CD4-positive, alpha-beta T cell treated with Interleukin-12 subunit alpha and Interleukin-12 subunit beta, for 1 hour (primary cell): Measurements from ENCODE around the gene TRIM38.
"Not testable (repeated sequence)": the region's sequence is repeated elsewhere in the genome, so short reads cannot be mapped to it uniquely, and the experiment has no call there.

Experiments used
- DNase-seq: peaks from one replicate; pipeline ENCODE4 v3.0.0-alpha.2; 2020

The TRIM38 gene

GRCh38 chr6:26008470-26008869 lies 45.9 kb downstream of the TRIM38 start:
- DNase-seq = no peak

- no peak for DNase-seq
Measured at GRCh38 chr6:26009817-26010216, 47.2 kb downstream of the TRIM38 start.

- DNase-seq = no peak
Measured at GRCh38 chr6:26012061-26012460, 49.5 kb downstream of the TRIM38 start.

DNA sequence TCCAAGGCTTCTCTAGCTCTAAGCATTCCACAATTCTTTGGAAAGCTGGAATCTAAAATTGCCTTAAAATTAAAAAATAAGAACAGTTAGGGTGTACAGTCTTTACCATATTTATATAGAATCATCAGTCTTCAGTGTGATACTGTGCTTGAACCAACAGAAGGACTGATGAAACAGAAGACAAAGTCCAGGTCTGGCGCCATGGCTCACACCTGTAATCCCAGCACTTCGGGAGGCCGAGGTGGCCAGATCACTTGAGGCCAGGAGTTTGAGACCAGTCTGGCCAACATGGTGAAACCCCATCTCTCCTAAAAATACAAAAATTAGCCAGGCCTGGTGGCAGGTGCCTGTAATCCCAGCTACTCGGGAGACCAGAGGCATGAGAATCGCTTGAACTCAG lies 51.8 kb downstream of the TRIM38 start:
- not testable (repeated sequence) for DNase-seq

DNA sequence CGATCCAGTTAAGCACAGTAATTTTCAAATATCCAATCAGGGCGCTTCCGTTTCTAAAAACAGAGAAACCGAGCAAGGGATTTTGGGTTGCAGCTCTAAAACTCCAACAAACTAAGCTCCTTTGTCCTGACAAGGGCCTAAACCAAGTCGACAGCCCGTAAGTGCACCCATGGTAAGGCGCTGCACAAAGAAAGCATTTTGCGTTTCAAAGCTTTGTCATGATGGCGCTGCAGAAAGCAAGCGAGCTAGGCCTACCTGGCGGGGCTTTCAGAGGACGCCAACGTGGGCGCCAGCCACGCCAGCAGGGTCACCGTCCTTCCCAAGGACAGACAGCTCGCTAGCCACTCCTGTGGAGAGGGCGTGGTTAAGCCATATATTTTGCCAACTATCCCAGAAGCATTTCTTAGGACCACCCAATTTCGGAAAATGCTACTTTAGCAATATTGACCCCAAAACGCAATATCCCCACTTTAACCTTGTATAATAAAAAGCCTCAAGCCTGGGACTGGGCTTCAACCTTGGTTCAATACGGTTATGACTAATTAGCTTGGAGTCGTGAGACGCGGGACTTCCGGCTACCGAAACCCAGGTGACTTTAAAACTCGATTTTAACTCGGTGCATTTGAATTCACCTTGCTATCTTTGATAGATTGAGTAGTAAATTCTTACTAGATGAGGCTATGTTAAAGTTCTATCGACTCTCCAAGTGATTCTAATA lies 53.8 kb downstream of the TRIM38 start:
- no peak for DNase-seq

DNA sequence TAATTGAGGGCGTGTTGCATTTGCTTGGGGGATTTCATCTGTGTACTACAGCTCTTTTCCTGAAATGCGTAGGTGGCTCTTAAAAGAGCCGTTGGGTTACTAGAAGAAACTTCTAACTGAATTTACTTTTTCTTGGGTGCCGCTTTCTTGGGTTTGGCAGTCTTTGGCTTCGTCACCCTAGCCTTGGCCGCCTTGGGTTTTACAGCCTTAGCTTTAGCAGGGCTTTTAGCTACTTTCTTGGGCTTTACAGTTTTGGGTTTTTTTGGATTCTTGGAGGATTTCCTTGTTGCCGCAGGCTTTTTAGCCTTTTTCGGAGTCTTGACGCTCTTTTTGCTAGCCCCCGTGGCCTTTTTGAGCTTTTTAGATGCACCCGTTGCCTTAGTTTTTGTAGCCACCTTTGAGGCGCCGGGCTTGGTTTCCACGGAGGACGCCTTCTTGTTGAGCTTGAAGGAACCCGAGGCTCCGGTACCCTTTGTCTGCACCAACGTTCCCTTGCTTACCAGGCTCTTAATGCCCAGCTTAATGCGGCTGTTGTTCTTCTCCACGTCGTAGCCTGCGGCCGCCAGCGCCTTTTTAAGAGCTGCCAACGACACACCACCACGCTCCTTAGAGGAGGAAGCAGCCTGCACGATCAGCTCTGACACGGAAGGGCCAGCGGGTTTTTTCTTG lies 54.5 kb downstream of the TRIM38 start:
- DNase-seq = no peak

- peak; percentile 78 for DNase-seq
Measured at GRCh38 chr6:26017632-26017966, 55.0 kb downstream of the TRIM38 start.

DNA sequence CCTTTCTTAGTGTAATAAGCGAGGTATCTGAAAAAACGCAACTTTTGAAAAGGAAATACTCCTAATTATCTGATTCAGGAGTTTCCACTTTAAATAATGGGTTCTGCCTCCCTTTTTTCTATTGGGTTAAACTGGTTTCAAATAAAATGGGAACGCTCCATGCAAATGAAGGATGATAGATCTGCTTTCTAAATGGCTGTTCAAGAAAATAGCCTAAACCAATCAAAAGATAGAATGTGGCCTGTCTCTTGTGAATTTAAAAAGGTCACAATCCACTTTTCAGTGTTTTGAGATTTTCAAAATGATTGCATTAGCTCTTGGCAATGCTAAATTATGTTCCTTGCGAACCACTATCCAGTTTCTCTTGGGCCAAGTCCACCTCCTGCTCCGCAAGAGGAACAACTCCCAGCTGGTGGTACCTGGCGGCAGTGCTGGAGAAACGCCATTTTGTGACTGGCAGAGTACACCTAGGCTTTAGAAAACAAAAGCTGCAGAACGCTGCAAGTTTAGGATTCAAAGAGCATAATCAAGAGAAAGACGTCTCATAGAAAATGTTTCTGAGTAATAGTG lies 56.7 kb downstream of the TRIM38 start:
- no peak for DNase-seq

DNA sequence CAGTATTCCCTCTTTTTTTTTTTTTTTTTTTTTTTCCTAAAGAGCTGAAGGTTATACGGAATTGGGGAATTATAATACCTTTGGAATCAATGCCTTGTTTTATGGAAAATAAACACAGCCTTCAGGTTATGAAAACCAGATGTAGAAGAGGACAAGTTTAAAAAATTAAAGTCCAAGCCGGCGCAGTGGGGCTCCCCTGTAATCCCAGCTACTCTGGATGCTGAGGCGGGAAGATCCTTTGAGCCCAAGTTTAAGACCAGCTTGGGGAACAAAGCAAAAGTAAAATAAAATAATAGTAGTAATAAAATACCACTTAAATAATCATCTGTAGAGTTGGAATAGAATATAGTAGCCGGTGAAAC lies 57.3 kb downstream of the TRIM38 start:
- no peak for DNase-seq

DNA sequence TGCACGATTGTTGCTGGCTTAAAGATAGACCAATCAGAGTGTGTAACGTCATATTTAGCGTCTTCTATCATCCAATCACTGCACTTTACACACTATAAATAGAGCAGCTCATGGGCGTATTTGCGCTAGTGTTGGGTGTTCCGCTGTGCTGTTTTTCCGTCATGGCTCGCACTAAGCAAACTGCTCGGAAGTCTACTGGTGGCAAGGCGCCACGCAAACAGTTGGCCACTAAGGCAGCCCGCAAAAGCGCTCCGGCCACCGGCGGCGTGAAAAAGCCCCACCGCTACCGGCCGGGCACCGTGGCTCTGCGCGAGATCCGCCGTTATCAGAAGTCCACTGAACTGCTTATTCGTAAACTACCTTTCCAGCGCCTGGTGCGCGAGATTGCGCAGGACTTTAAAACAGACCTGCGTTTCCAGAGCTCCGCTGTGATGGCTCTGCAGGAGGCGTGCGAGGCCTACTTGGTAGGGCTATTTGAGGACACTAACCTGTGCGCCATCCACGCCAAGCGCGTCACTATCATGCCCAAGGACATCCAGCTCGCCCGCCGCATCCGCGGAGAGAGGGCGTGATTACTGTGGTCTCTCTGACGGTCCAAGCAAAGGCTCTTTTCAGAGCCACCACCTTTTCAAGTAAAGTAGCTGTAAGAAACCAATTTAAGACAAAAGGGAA lies 57.9 kb downstream of the TRIM38 start:
- peak; percentile 93 for DNase-seq

GRCh38 chr6:26021001-26021349 lies 58.4 kb downstream of the TRIM38 start:
- DNase-seq = no peak

- DNase-seq = peak; percentile 95
Measured at GRCh38 chr6:26021350-26022131, 58.9 kb downstream of the TRIM38 start.

DNA sequence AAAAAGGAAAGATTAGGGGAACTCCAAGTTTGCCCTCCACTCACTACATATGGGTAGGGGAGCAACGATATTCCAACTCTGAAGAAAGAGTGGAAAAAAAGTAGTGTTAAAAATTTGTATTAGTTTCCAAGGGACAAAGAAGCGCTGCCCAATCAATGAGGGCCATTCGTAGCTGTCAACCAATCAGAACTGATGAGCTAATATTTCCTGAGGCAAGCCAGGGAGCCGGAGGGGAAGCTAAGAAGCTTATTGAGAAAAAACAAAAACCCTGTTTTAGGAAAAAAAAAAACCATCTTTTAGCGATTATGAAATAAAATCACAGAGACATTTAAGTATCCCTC lies 59.5 kb downstream of the TRIM38 start:
- peak; percentile 70 for DNase-seq

DNA sequence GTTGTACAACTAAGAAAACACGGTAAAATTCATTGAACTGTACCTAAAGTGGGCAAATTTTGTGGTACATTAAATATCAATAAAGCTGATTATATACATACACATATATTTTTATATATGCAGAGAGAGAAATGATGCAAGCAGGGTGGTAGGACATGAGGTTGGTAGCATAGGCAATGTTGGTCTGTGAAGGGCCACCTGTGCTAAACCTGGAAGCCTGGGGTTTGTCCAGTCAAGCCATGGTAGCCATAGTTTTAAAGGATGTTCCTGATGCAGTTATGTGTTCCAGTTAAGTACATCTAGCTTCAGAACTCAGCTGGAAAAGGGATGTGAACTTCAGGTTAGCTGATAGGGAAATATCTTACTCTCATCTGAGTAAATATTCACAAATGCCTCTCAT lies 60.1 kb downstream of the TRIM38 start:
- no peak for DNase-seq

- no peak for DNase-seq
Measured at GRCh38 chr6:26024651-26025046, 62.0 kb downstream of the TRIM38 start.

GRCh38 chr6:26025047-26025893 lies 62.7 kb downstream of the TRIM38 start:
- DNase-seq = peak; percentile 29

DNA sequence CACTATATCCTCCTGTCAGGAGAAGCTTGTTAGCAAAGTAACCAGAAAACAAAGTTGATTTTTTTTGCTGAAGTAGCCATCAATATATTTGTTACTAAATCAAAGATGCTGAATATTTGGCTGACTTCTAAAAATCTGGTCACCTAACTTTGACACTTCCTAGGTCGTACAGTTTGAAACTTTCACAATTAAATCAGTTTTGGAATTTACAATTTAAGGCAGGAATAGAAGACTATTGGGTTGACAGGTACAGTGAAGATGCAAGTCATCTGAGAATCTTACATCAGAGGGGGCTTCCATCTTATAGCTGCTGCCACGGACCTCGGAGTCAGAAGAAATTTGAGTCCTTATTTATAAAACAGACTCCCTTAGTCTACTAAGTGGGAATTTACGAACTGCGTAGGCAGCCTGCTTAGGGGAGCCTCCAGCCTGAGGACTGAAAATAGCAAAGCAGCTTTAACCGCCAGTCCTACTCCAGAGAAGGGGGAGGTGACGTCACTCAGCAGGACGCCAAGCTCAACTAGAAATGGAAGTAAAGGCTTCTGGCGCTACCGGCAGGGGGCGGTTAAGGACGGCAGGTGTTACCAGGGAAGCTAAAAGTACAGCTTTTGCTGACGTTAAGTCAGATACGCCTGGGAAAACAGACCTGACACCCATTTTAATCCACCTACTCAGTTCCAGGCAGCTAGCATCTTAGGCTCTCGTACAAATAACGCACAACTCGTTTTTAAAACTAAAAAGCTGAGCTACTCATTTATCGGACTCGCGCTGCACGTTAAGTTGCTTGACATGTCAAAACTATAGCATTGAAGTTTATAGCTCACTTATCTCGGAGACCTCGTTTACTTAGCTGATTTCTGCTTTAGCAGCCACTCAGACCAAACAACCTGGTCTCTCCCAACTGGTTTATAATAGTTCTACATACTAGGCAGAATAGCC lies 63.6 kb downstream of the TRIM38 start:
- DNase-seq = peak; percentile 94

GRCh38 chr6:26026833-26027490 lies 64.4 kb downstream of the TRIM38 start:
- peak; percentile 97 for DNase-seq

- DNase-seq = no peak
Measured at GRCh38 chr6:26027491-26028211, 65.0 kb downstream of the TRIM38 start.

DNA sequence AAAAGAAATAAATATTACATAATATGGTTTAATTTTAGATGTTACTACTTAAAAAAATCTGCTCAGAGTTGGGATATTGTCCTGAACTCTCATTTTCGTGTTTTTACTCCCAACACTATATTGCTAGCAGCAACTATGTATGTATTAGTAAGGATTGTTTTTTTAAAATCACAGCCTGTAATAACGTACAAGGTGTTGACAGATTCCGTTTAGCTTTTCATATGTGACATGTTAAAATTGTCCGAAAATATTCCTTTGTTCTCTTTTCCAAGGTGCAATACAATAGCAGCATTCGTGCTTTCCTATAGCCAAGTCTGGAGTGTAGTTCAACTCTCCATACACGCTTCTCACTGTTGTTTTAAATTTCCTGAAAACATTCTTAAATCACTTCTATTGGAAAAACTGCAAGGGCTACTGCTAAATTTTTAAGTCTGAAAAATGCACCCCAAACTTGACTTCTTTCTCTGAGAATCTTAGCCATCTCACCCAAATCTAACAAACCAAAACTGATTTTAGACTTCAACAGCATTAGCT lies 65.7 kb downstream of the TRIM38 start:
- DNase-seq = no peak
